Esophagus muscularis mucosa (tissue), 4 donors: ENCODE data around the gene FAHD2A.

Experiments
- EP300 ChIP-seq: sonication (generic); formaldehyde crosslinking; IDR thresholded peaks from one replicate; pipeline ENCODE4 v1.6.1; 2017; ENCODE audit warnings: antibody characterized with exemption
- POLR2A ChIP-seq: fragments of 450-650 bp; IDR thresholded peaks from one replicate; pipeline ENCODE4 v1.6.1; 2017; ENCODE audit warnings: antibody characterized with exemption, moderate library complexity, mild to moderate bottlenecking, low read depth
- POLR2AphosphoS5 ChIP-seq, 2 donors: sonication (generic); formaldehyde crosslinking; IDR thresholded peaks; one replicate each; pipeline ENCODE4 v1.6.1; 2017; ENCODE audit warnings: antibody characterized with exemption in 2 of 2
- TF ChIP-seq, protein P1 (sequence below), 3 experiments: fragments of 200-600 bp in 2 of 3; fragments of 450-650 bp in 1 of 3; sonication (generic) in 2 of 3; IDR thresholded peaks; one replicate each; pipeline ENCODE4 v1.5.1; 2017 to 2019; ENCODE audit warnings: antibody characterized with exemption in 3 of 3, mild to moderate bottlenecking in 2 of 3, moderate library complexity in 1 of 3

DNA sequence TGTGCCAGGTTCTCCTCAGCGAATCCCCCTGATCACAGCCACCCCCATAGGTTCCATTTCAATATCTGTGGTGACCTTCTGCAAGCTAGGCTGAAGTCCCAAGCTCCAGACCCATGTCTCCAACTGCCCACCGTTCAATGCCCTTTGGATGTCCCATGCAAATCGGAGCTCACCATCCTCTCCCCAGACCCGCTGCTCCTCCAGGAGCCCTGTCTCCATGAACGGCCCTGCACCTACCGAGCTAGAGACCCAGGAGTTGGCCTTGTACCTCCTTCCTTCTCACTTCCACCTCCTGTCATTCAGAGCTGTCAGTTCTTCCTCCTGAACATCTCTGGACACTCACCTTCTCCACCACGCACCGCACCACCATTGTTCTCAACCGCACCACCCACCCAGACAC lies 1.0 kb upstream of the FAHD2A start:
- no peak for TF ChIP-seq POLR2AphosphoS5 (IDR thresholded peaks at IDR 0.05)
- TF ChIP-seq, protein P1, sequence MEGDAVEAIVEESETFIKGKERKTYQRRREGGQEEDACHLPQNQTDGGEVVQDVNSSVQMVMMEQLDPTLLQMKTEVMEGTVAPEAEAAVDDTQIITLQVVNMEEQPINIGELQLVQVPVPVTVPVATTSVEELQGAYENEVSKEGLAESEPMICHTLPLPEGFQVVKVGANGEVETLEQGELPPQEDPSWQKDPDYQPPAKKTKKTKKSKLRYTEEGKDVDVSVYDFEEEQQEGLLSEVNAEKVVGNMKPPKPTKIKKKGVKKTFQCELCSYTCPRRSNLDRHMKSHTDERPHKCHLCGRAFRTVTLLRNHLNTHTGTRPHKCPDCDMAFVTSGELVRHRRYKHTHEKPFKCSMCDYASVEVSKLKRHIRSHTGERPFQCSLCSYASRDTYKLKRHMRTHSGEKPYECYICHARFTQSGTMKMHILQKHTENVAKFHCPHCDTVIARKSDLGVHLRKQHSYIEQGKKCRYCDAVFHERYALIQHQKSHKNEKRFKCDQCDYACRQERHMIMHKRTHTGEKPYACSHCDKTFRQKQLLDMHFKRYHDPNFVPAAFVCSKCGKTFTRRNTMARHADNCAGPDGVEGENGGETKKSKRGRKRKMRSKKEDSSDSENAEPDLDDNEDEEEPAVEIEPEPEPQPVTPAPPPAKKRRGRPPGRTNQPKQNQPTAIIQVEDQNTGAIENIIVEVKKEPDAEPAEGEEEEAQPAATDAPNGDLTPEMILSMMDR (IDR thresholded peaks at IDR 0.05), result no peak
- TF ChIP-seq EP300, result no peak
- no peak for TF ChIP-seq POLR2A
